ENCODE data around the gene IMPDH1. TPM values are rescaled to one million over a fixed set of nuclear protein-coding genes. Genes with fewer than 3 reads are reported as not detected.

IMPDH1 gene
- total and polyA plus RNA-seq, 10 of the 15 experiments (the other 5 are each of a cell fraction or from before 2014, with no cell fraction given) = 0.50 to 61.3 (median 41.8) TPM

DNA sequence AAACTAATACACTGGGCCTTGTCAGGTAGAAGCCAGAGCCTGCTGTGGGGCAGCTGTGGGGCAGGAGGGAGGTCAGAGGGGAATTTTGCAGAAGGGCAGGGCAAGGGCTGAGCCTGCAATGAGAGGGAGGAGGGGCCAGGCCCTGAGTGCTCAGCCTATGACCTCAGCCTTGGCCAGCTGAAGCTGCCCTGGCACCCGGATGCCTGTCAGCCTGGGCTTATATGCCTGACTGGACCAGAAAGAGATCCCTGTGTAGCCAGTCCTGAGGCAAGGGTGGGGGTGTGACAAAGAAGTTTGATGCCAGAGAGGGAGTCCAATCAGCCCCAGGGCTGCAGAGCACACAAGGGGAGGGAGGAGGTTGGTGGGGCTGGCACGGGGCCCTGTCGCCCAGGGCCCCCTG lies 26.0 kb downstream of the IMPDH1 start:
- ChIA-PET RAD21 (ENCODE audit: unreplicated experiment) (interaction anchor here (0.8 to 1.1 kb wide), 2 partner anchors 22 to 36 kb away, joined by 3 to 5 read pairs; no protein-coding TSS in a partner anchor), CTCF (interaction anchor here (1.1 to 4.9 kb wide), 4 partner anchors 10 to 43 kb away, joined by 4 to 31 read pairs (median 5); no protein-coding TSS in a partner anchor), POLR2A (interaction anchor here (0.6 kb wide), 1 partner anchor 71 kb away, joined by 3 read pairs; no protein-coding TSS in a partner anchor), SMC1A (ENCODE audit: uncharacterized antibody, unreplicated experiment) (no interaction called here)
- BruUV-seq (replicated peaks) = no TSS peak
- FAIRE-seq (no peak), ATAC-seq (peak; percentile 40), DNase-seq (ENCODE audit: low read depth, low spot score) (no peak)
- no peak overlapping the region for H3K27ac ChIP-seq (ENCODE audit: control insufficient read depth, insufficient read depth)
- no peak overlapping the region for H3K9ac ChIP-seq (ENCODE audit: control insufficient read depth, insufficient read depth, low read length)
- no peaks in the 10 kb centered on the region for H4K20me1 ChIP-seq (ENCODE audit: control insufficient read depth, insufficient read depth)
- H3K4me2 ChIP-seq (ENCODE audit: control insufficient read depth, insufficient read depth) = no peak overlapping the region
- H3K79me2 ChIP-seq (ENCODE audit: control insufficient read depth, insufficient read depth, low read length) = no peaks in the 10 kb centered on the region
- in situ Hi-C loops (cut with MboI) (no loop called here), intact Hi-C loops (cut with micrococcal nuclease; ENCODE audit: unreplicated experiment) (loop anchor here (10.0 kb wide), 1 partner anchor 249 kb away; no protein-coding TSS in a partner anchor)
- no peak overlapping the region for H3K4me3 ChIP-seq
- TF ChIP-seq FOXM1 (IDR thresholded peaks at IDR 0.05; ENCODE audit: low read depth, low read length) (no peak), E2F4 (IDR thresholded peaks at IDR 0.05; ENCODE audit: low read depth, low read length) (no peak), NR2C2 (IDR thresholded peaks at IDR 0.05; ENCODE audit: borderline replicate concordance, control insufficient read depth, insufficient read length, low read depth) (no peak), TAF1 (IDR thresholded peaks at IDR 0.05; ENCODE audit: borderline replicate concordance, low read depth, low read length) (no peak), SUZ12 (IDR thresholded peaks at IDR 0.05; ENCODE audit: unreplicated experiment) (no peak)
- H3K36me3 ChIP-seq (ENCODE audit: control insufficient read depth in 2 of 2, insufficient read depth in 2 of 2, low read length in 1 of 2) = no peaks in the 10 kb centered on the region
- no peaks in the 10 kb centered on the region for H3K4me1 ChIP-seq (ENCODE audit: control insufficient read depth, insufficient read depth, low read length)
- H3K27me3 ChIP-seq (replicated peaks in 1 of 2; ENCODE audit: control insufficient read depth in 2 of 2, insufficient read depth in 2 of 2, low read length in 1 of 2) = no peaks in the 10 kb centered on the region; a peak in 1 of 4 replicates
- 34% methylated on average over 3 of the region's 3 CpGs for WGBS (ENCODE audit: insufficient coverage, insufficient replicate concordance, low lambda C conversion rate, missing lambda C conversion rate)
- no peak overlapping the region for H2AFZ ChIP-seq (ENCODE audit: control insufficient read depth, low read depth, low read length)
- no peaks in the 10 kb centered on the region for H3K9me3 ChIP-seq (replicated peaks; ENCODE audit: control insufficient read depth, insufficient read depth, low read length)

All from GM12878 (cell line).